ENCODE data around the gene ITFG1. TPM values are rescaled to one million over a fixed set of nuclear protein-coding genes. Genes with fewer than 3 reads are reported as not detected.

The ITFG1 gene
- total and polyA plus RNA-seq, 9 of the 15 experiments (the other 6 are each of a cell fraction or from before 2014, with no cell fraction given) = 17.1 to 83.5 (median 35.8) TPM

GRCh38 chr16:47426806-47427205 is 34.1 kb downstream of the ITFG1 start:
- Histone ChIP-seq H3K4me3 (no peak overlapping the region), H3K9me3 (replicated peaks; ENCODE audit: control insufficient read depth, insufficient read depth, low read depth, low read length) (no peaks in the 10 kb centered on the region), H3K9ac (ENCODE audit: insufficient read depth in 1 of 2, low read depth in 2 of 2, low read length in 2 of 2) (no peak overlapping the region), H3K36me3 (ENCODE audit: control insufficient read depth, insufficient read depth, low read length) (peaks cover 38% of the 10 kb centered on the region; the same call in 1 of the 3 replicates), H3K4me1 (replicated peaks in 1 of 2; ENCODE audit: control insufficient read depth in 2 of 2, insufficient read depth in 2 of 2, low read length in 2 of 2) (no peaks in the 10 kb centered on the region), H3K27me3 (ENCODE audit: control insufficient read depth in 2 of 2, insufficient read depth in 2 of 2, low read length in 2 of 2) (no peaks in the 10 kb centered on the region), H3K4me2 (ENCODE audit: insufficient read depth, low read length) (no peak overlapping the region), H4K20me1 (replicated peaks; ENCODE audit: control insufficient read depth, insufficient read depth, low read length) (no peaks in the 10 kb centered on the region), H3K27ac (ENCODE audit: extremely low read depth, low read depth, low read length) (no peak overlapping the region), H3K79me2 (ENCODE audit: control insufficient read depth, insufficient read depth, low read length) (peaks cover 3% of the 10 kb centered on the region; the same call in 1 of the 3 replicates), H2AFZ (ENCODE audit: low read depth, low read length) (no peak overlapping the region), H3K9me1 (ENCODE audit: control insufficient read depth, insufficient read depth, low read length) (no peaks in the 10 kb centered on the region)
- in situ Hi-C loops (cut with MboI) (no loop called here), intact Hi-C loops (cut with micrococcal nuclease) (no loop called here)
- DNase-seq (ENCODE audit: extremely low read depth in 1 of 4, low spot score in 3 of 4) = no peak
- BruUV-seq (replicated peaks) = no TSS peak
- FAIRE-seq = no peak
- ChIA-PET POLR2A (no interaction called here), CTCF (ENCODE audit: low intra/inter-chr PET ratio) (no interaction called here)
- no peak for ATAC-seq
- WGBS (ENCODE audit: insufficient coverage, low coverage, missing lambda C conversion rate) = 100% methylated on average over 1 of the region's 1 CpG
- TF ChIP-seq BHLHE40 (IDR thresholded peaks at IDR 0.05; ENCODE audit: low read length) (no peak), NFYB (IDR thresholded peaks at IDR 0.05; ENCODE audit: extremely low read depth, insufficient read length) (no peak)

DNA sequence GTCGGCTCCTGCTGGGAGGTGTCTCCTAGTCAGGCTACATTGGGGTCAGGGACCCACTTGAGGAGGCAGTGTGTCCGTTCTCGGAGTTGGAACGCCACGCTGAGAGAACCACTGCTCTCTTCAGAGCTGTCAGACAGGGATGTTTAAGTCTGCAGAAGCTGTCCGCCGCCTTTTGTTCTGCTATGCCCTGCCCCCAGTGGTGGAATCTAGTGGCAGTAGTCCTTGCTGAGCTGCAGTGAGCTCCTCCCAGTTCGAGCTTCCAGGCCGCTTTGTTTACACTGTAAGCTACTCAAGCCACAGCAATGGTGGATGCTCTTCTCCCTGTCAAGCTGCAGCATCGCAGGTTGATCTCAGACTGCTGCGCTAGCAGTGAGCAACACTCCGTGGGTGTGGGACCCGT is 36.0 kb downstream of the ITFG1 start:
- no TSS peak for BruUV-seq (replicated peaks)
- no peak overlapping the region for H2AFZ ChIP-seq (ENCODE audit: low read depth, low read length)
- no peaks in the 10 kb centered on the region for H3K9me3 ChIP-seq (replicated peaks; ENCODE audit: control insufficient read depth, insufficient read depth, low read depth, low read length)
- no peaks in the 10 kb centered on the region for H4K20me1 ChIP-seq (replicated peaks; ENCODE audit: control insufficient read depth, insufficient read depth, low read length)
- no peak for DNase-seq (ENCODE audit: extremely low read depth in 1 of 4, low spot score in 3 of 4)
- no peak for ATAC-seq
- TF ChIP-seq ZNF253 (CRISPR knock-in tag; conservative IDR thresholded peaks at IDR 0.05) (no peak), RBM25 (IDR thresholded peaks at IDR 0.05; ENCODE audit: low read depth, low read length, severe bottlenecking) (no peak), STAT5A (IDR thresholded peaks at IDR 0.05; ENCODE audit: borderline replicate concordance, low read length) (no peak), TBL1XR1 (IDR thresholded peaks at IDR 0.05; ENCODE audit: low read length in 2 of 2) (no peak), SRSF7 (optimal IDR thresholded peaks at IDR 0.05; ENCODE audit: low read depth, low read length) (no peak), WHSC1 (IDR thresholded peaks at IDR 0.05; ENCODE audit: low read length) (no peak)
- TF ChIP-seq, protein P1, sequence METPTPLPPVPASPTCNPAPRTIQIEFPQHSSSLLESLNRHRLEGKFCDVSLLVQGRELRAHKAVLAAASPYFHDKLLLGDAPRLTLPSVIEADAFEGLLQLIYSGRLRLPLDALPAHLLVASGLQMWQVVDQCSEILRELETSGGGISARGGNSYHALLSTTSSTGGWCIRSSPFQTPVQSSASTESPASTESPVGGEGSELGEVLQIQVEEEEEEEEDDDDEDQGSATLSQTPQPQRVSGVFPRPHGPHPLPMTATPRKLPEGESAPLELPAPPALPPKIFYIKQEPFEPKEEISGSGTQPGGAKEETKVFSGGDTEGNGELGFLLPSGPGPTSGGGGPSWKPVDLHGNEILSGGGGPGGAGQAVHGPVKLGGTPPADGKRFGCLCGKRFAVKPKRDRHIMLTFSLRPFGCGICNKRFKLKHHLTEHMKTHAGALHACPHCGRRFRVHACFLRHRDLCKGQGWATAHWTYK (CRISPR knock-in tag; IDR thresholded peaks at IDR 0.05) = no peak
- in situ Hi-C loops (cut with MboI) (no loop called here), intact Hi-C loops (cut with micrococcal nuclease) (no loop called here)
- ChIA-PET POLR2A (interaction anchor here (0.7 to 1.3 kb wide), 2 partner anchors 8 to 10 kb away, joined by 4 read pairs; no protein-coding TSS in a partner anchor), CTCF (ENCODE audit: low intra/inter-chr PET ratio) (no interaction called here)
- no peaks in the 10 kb centered on the region for H3K9me1 ChIP-seq (ENCODE audit: control insufficient read depth, insufficient read depth, low read length)
- no peaks in the 10 kb centered on the region for H3K4me1 ChIP-seq (replicated peaks in 1 of 2; ENCODE audit: control insufficient read depth in 2 of 2, insufficient read depth in 2 of 2, low read length in 2 of 2)
- H3K79me2 ChIP-seq (ENCODE audit: control insufficient read depth, insufficient read depth, low read length) = no peaks in the 10 kb centered on the region
- no peaks in the 10 kb centered on the region for H3K27me3 ChIP-seq (ENCODE audit: control insufficient read depth in 2 of 2, insufficient read depth in 2 of 2, low read length in 2 of 2)
- WGBS (ENCODE audit: insufficient coverage, low coverage, missing lambda C conversion rate) = 96% methylated on average over 9 of the region's 13 CpGs
- FAIRE-seq = no peak
- H3K27ac ChIP-seq (ENCODE audit: extremely low read depth, low read depth, low read length) = no peak overlapping the region
- H3K9ac ChIP-seq (ENCODE audit: insufficient read depth in 1 of 2, low read depth in 2 of 2, low read length in 2 of 2) = no peak overlapping the region
- no peak overlapping the region for H3K4me2 ChIP-seq (ENCODE audit: insufficient read depth, low read length)
- peaks cover 40% of the 10 kb centered on the region; the same call in 2 of the 3 replicates for H3K36me3 ChIP-seq (ENCODE audit: control insufficient read depth, insufficient read depth, low read length)
- H3K4me3 ChIP-seq = no peak overlapping the region
